K562 (cell line): ENCODE measurements around the gene PRAME. TPM values are rescaled to one million over a fixed set of nuclear protein-coding genes. Genes with fewer than 3 reads are reported as not detected.

Experiments
- ATAC-seq: fragments of 200-7000 bp; cut with Tn5 transposase; 3 replicates; pipeline ENCODE4 v1.9.1; 2020; ENCODE audit warnings: moderate library complexity
- BruUV-seq: library from RNA; stranded (reverse); fragments of 400-500 nt; replicated peaks from 2 replicates; lab custom pipeline; 2021; lab: Mats Ljungman, UMichigan
- CTCF ChIA-PET: fragments of 300-600 bp; formaldehyde crosslinking; extraction: SDS; loops from one replicate; lab custom pipeline; 2021; ENCODE audit warnings: low intra/inter-chr PET ratio; lab: Yijun Ruan, JAX
- POLR2A ChIA-PET: fragments of 300-600, 350-650 bp; sonication (Branson Sonifier 250); formaldehyde crosslinking; extraction: SDS; loops from one replicate; lab custom pipeline; 2021; ENCODE audit warnings: antibody characterized with exemption, inconsistent platforms; lab: Yijun Ruan, JAX
- DNase-seq, 4 experiments: peaks; one replicate each; pipeline versions ENCODE4 v3.0.0 to v3.0.0-alpha.2; 2011 to 2018; ENCODE audit warnings: low spot score in 3 of 4, mixed read lengths in 3 of 4; ENCODE audit errors: extremely low read depth in 1 of 4
- FAIRE-seq: peaks from 2 replicates; lab custom pipeline; 2011; peaks lifted over from hg19 to GRCh38; lab: Jason Lieb, UNC
- H2AFZ ChIP-seq: 2 replicates; pipeline ENCODE4 v1.6.0; 2011; ENCODE audit warnings: low read depth, low read length, control low read depth, inconsistent platforms
- H3K27ac ChIP-seq: fragments of 200-600 bp; 3 replicates; pipeline ENCODE4 v1.8.0; 2011; ENCODE audit warnings: low read depth, mild to moderate bottlenecking, control low read depth, inconsistent platforms, low read length, moderate library complexity, mixed read lengths; ENCODE audit errors: extremely low read depth
- H3K27me3 ChIP-seq, 2 experiments: fragments of 300-600 bp in 1 of 2; 2 replicates in 1 of 2; 3 replicates in 1 of 2; pipeline versions ENCODE4 v1.6.0 to v1.8.0; 2011; ENCODE audit warnings: inconsistent platforms in 2 of 2, low read length in 2 of 2, mild to moderate bottlenecking in 1 of 2, mixed read lengths in 1 of 2, moderate library complexity in 1 of 2; ENCODE audit not compliant: control insufficient read depth in 2 of 2, insufficient read depth in 2 of 2
- H3K36me3 ChIP-seq: fragments of 300-600 bp; 3 replicates; pipeline ENCODE4 v1.8.0; 2011; ENCODE audit warnings: mild to moderate bottlenecking, low read length, inconsistent platforms; ENCODE audit not compliant: control insufficient read depth, insufficient read depth
- H3K4me1 ChIP-seq, 2 experiments: fragments of 200-600 bp in 1 of 2; replicated peaks in 1 of 2; 2 replicates in 1 of 2; 3 replicates in 1 of 2; pipeline versions ENCODE4 v1.5.1 to v1.8.0; 2011; ENCODE audit warnings: inconsistent platforms in 2 of 2, low read length in 2 of 2, mild to moderate bottlenecking in 1 of 2, mixed read lengths in 1 of 2, moderate library complexity in 1 of 2; ENCODE audit not compliant: control insufficient read depth in 2 of 2, insufficient read depth in 2 of 2
- H3K4me2 ChIP-seq: 2 replicates; pipeline ENCODE4 v1.6.1; 2011; ENCODE audit warnings: low read length, control low read depth, inconsistent platforms, mixed read lengths; ENCODE audit not compliant: insufficient read depth
- H3K4me3 ChIP-seq: fragments of 200-600 bp; sonication (generic), shearing (Covaris generic); 2 replicates; pipeline ENCODE4 v1.5.1; 2016; ENCODE audit warnings: control low read depth, inconsistent platforms
- H3K79me2 ChIP-seq: fragments of 200-600 bp; 3 replicates; pipeline ENCODE4 v1.8.0; 2011; ENCODE audit warnings: low read length, inconsistent platforms; ENCODE audit not compliant: control insufficient read depth, insufficient read depth
- H3K9ac ChIP-seq, 2 experiments: 2 replicates each; pipeline versions ENCODE4 v1.6.0 to v1.6.1; 2011; ENCODE audit warnings: low read depth in 2 of 2, low read length in 2 of 2, control low read depth in 1 of 2, inconsistent platforms in 1 of 2, mild to moderate bottlenecking in 1 of 2, mixed read lengths in 1 of 2; ENCODE audit not compliant: insufficient read depth in 1 of 2
- H3K9me1 ChIP-seq: one replicate; pipeline ENCODE4 v1.6.0; 2011; ENCODE audit warnings: inconsistent platforms, mild to moderate bottlenecking, low read length, moderate library complexity; ENCODE audit not compliant: control insufficient read depth, insufficient read depth
- H3K9me3 ChIP-seq: replicated peaks from 2 replicates; pipeline ENCODE4 v1.5.1; 2011; ENCODE audit warnings: low read depth, low read length, inconsistent platforms; ENCODE audit not compliant: control insufficient read depth, insufficient read depth
- H4K20me1 ChIP-seq: replicated peaks from 2 replicates; pipeline ENCODE4 v1.6.1; 2011; ENCODE audit warnings: low read length, inconsistent platforms, mixed read lengths; ENCODE audit not compliant: control insufficient read depth, insufficient read depth
- BCL6 ChIP-seq: fragments of 250-450 bp; sonication (Bioruptor Pico); IDR thresholded peaks from 2 replicates; pipeline ENCODE4 v1.4.0; 2020
- DLX4 ChIP-seq: fragments of 250-450 bp; sonication (Bioruptor Pico); IDR thresholded peaks from 2 replicates; pipeline ENCODE4 v1.6.1; 2021; ENCODE audit warnings: mild to moderate bottlenecking
- E2F1 ChIP-seq: sonication (generic); formaldehyde crosslinking; IDR thresholded peaks from 2 replicates; pipeline ENCODE4 v1.8.1; 2023; ENCODE audit warnings: mild to moderate bottlenecking, missing genetic modification reagents, moderate library complexity
- MLLT1 ChIP-seq, 2 experiments: fragments of 450-650 bp; IDR thresholded peaks; 2 replicates each; pipeline ENCODE4 v1.6.1; 2016
- MLX ChIP-seq, 2 experiments: fragments of 450-650 bp in 1 of 2; sonication (generic) in 1 of 2; formaldehyde crosslinking; conservative IDR thresholded peaks; 2 replicates each; pipeline versions ENCODE4 v1.4.0 to v1.8.1; 2020 to 2022; ENCODE audit warnings: mild to moderate bottlenecking in 1 of 2, missing genetic modification reagents in 1 of 2
- NFATC3 ChIP-seq: fragments of 450-650 bp; IDR thresholded peaks from 2 replicates; pipeline ENCODE4 v1.6.1; 2017; ENCODE audit warnings: mild to moderate bottlenecking
- STAT6 ChIP-seq: sonication (generic); formaldehyde crosslinking; IDR thresholded peaks from 2 replicates; pipeline ENCODE4 v1.8.1; 2023; ENCODE audit warnings: mild to moderate bottlenecking, missing genetic modification reagents
- TCF7 ChIP-seq: sonication (generic); IDR thresholded peaks from 2 replicates; pipeline ENCODE4 v1.6.1; 2016; ENCODE audit warnings: antibody characterized with exemption, borderline replicate concordance
- TCFL5 ChIP-seq: fragments of 250-450 bp; sonication (Bioruptor Pico); conservative IDR thresholded peaks from 2 replicates; pipeline ENCODE4 v1.6.1; 2021; ENCODE audit warnings: mild to moderate bottlenecking, moderate library complexity, matching md5 sums
- YY1 ChIP-seq, 3 experiments: IDR thresholded peaks; 2 replicates each; pipeline ENCODE4 v1.6.1; 2011; ENCODE audit warnings: low read length in 2 of 3, mild to moderate bottlenecking in 2 of 3, moderate library complexity in 2 of 3, borderline replicate concordance in 1 of 3, control low read depth in 1 of 3, low read depth in 1 of 3; ENCODE audit not compliant: insufficient read depth in 3 of 3, insufficient replicate concordance in 2 of 3, control insufficient read depth in 1 of 3, insufficient read length in 1 of 3; ENCODE audit errors: extremely low read depth in 1 of 3
- ZNF212 ChIP-seq: fragments of 450-650 bp; formaldehyde crosslinking; IDR thresholded peaks from 2 replicates; pipeline ENCODE4 v1.4.0; 2020; ENCODE audit warnings: mild to moderate bottlenecking
- WGBS: fragments of 100-300 bp; shearing (Covaris generic); methylation state at CpG from one replicate; pipeline ENCODE4 v1.1.6; 2016; ENCODE audit warnings: low coverage, mixed read lengths; ENCODE audit not compliant: insufficient coverage; ENCODE audit errors: missing lambda C conversion rate; 5-methylcytosine and 5-hydroxymethylcytosine counted together
- in situ Hi-C: fragments of 300-500 bp; cut with MboI; formaldehyde crosslinking; loops from 4 replicates; pipeline ENCODE4 v1.15.0; 2018; ENCODE audit warnings: inconsistent platforms, mixed read lengths
- intact Hi-C: fragments of 100-400 bp; cut with micrococcal nuclease; formaldehyde crosslinking; loops from 2 replicates; pipeline ENCODE4 v1.14.2; 2022
- polyA plus RNA-seq, 8 experiments: library from polyadenylated mRNA; depleted of rRNA in 4 of 8; stranded (reverse) in 5 of 8; unstranded in 3 of 8; fragments of >200 nt; fragmentation: Nextera tagmentation in 2 of 8; fragmentation: Illumina TruSeq in 1 of 8; extraction: Ambion mirVana in 2 of 8; extraction: Trizol in 1 of 8; gene quantifications; 2 replicates each; pipeline versions ENCODE4 v1.2.1 to v1.2.3, GENCODE V29; 2011 to 2014; ENCODE audit warnings: inconsistent platforms in 1 of 8, missing spikeins in 1 of 8
- total RNA-seq, 7 experiments: library from RNA; depleted of rRNA in 6 of 7; stranded (reverse); fragments of >200 nt in 6 of 7; fragmentation: Illumina TruSeq in 2 of 7; extraction: Trizol in 2 of 7; gene quantifications; 2 replicates each; pipeline versions ENCODE4 v1.2.1 to v1.2.3, GENCODE V29; 2011 to 2021; ENCODE audit warnings: low replicate concordance in 1 of 7

Gene PRAME
- total and polyA plus RNA-seq, 9 of the 15 experiments (the other 6 are each of a cell fraction or from before 2014, with no cell fraction given): 662 to 2,141 (median 1,142) TPM

- Histone ChIP-seq H3K4me3 (peak overlapping the region; percentile 0; the same call in 1 of the 2 replicates), H3K4me1 (peaks cover 48 to 51% of the 10 kb centered on the region in 2 experiments), H2AFZ (no peak overlapping the region), H3K9me3 (no peaks in the 10 kb centered on the region), H3K27ac (peak overlapping the region; percentile 38), H3K36me3 (peaks cover 84% of the 10 kb centered on the region), H3K4me2 (peak overlapping the region; percentile 67), H3K79me2 (peaks cover 91% of the 10 kb centered on the region), H3K9me1 (peaks cover 60% of the 10 kb centered on the region), H3K9ac (peak overlapping the region; percentile 11 to 95; a peak in 3 of 4 replicates), H4K20me1 (peaks cover 74% of the 10 kb centered on the region), H3K27me3 (no peaks in the 10 kb centered on the region)
- in situ Hi-C loops (no loop called here), intact Hi-C loops (loop anchor here (10.0 kb wide), 3 partner anchors 689 to 919 kb away; partner anchors contain the start of genes CCDC116, MAPK1 and YDJC)
- FAIRE-seq: no peak
- no TSS peak for BruUV-seq
- 59% methylated on average over 8 of the region's 8 CpGs for WGBS
- ATAC-seq: no peak; the same call in 2 of the 3 replicates
- ChIA-PET POLR2A (interaction anchor here (0.6 to 15.3 kb wide), 33 partner anchors 12 to 1068 kb away, joined by 3 to 708 read pairs (median 4); partner anchors contain the start of genes GNAZ, ZNF280A and ZNF280B), CTCF (interaction anchor here (2.1 to 2.7 kb wide), 2 partner anchors 90 to 123 kb away, joined by 13 to 25 read pairs; no protein-coding TSS in a partner anchor)
- peak; percentile 66 to 72 (median 69) for DNase-seq
- TF ChIP-seq MLX (CRISPR knock-in tag; conservative IDR thresholded peaks at IDR 0.05): 0 out of 4 replicates have a peak, but pooled peaks of 1 of the 2 experiments have one; percentile 70
- no peak for TF ChIP-seq YY1 (IDR thresholded peaks at IDR 0.05; ENCODE audit: borderline replicate concordance in 1 of 3, control insufficient read depth in 1 of 3, extremely low read depth in 1 of 3, insufficient read depth in 3 of 3, insufficient read length in 1 of 3, insufficient replicate concordance in 2 of 3, low read depth in 1 of 3, low read length in 2 of 3)
- TF ChIP-seq TCFL5 (CRISPR knock-in tag): no peak
- no peak for TF ChIP-seq NFATC3
- no peak for TF ChIP-seq BCL6
- TF ChIP-seq DLX4 (CRISPR knock-in tag): no peak
- TF ChIP-seq TCF7: no peak
- peak; percentile 64; the same call in 1 of the 2 replicates for TF ChIP-seq STAT6 (CRISPR knock-in tag)
- no peak for TF ChIP-seq ZNF212 (CRISPR knock-in tag)
- TF ChIP-seq MLLT1 (IDR thresholded peaks at IDR 0.05): no peak
- TF ChIP-seq E2F1 (CRISPR knock-in tag): peak; percentile 58
Observed at GRCh38 chr22:22553735-22554586, 5.1 kb downstream of the PRAME start.
